ENCODE measurements around the gene SAYSD1. TPM values are rescaled to one million over a fixed set of nuclear protein-coding genes. Genes with fewer than 3 reads are reported as not detected.

SAYSD1 gene
- total and polyA plus RNA-seq, 9 of the 15 experiments (the other 6 are each of a cell fraction or from before 2014, with no cell fraction given): 3.5 to 19.1 (median 12.4) TPM

DNA sequence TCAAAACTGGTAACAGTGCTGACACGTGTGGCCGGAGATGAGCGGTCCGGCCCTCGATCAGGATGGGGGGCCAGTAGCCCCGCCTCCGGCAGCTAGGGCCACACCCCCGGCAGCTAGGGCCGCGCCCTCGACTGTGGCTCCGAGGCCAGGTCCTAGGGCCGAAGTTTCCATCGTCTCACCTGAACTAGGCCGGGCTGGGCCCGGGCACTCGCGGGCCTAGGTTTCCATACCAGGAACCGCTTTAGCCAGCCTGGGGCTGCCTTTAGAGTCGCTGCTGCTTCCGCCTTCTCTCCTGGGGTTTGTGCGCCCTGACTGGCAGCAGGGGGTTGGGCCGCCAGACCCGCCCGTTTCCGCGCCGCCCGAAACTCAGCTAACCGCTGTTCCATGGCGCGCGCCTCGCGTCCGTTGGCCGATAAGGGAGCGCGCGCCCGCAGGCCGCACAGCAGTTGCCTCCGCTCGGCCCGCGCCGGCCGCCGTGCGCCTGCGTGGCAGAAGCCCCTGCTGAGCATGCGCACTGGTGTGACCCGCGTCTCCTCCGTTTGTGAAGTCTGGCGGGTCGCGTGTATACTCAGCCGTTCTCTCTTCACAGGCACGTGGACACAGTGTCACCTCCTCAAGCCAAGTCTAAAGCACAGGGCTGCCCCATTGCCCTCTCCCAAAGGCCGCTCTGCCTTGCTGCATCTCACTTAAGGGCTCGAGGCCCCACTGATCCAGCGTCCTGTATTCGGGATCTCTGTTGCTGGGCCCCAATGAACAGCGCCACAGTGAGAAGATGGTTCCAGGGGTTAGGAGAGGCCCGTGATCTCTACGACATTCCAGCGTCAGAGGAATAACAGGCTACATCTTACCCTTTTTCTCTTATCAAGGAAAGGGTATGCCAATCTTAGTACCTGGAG lies at the start of gene SAYSD1 (continued):
- TF ChIP-seq, protein P1, sequence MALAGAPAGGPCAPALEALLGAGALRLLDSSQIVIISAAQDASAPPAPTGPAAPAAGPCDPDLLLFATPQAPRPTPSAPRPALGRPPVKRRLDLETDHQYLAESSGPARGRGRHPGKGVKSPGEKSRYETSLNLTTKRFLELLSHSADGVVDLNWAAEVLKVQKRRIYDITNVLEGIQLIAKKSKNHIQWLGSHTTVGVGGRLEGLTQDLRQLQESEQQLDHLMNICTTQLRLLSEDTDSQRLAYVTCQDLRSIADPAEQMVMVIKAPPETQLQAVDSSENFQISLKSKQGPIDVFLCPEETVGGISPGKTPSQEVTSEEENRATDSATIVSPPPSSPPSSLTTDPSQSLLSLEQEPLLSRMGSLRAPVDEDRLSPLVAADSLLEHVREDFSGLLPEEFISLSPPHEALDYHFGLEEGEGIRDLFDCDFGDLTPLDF (CRISPR knock-in tag; IDR thresholded peaks at IDR 0.05): peak; percentile 96
- TF ChIP-seq, protein P2, sequence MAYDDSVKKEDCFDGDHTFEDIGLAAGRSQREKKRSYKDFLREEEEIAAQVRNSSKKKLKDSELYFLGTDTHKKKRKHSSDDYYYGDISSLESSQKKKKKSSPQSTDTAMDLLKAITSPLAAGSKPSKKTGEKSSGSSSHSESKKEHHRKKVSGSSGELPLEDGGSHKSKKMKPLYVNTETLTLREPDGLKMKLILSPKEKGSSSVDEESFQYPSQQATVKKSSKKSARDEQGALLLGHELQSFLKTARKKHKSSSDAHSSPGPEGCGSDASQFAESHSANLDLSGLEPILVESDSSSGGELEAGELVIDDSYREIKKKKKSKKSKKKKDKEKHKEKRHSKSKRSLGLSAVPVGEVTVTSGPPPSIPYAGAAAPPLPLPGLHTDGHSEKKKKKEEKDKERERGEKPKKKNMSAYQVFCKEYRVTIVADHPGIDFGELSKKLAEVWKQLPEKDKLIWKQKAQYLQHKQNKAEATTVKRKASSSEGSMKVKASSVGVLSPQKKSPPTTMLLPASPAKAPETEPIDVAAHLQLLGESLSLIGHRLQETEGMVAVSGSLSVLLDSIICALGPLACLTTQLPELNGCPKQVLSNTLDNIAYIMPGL (CRISPR knock-in tag; IDR thresholded peaks at IDR 0.05): no peak
- TF ChIP-seq FOXP1 (CRISPR knock-in tag; IDR thresholded peaks at IDR 0.05): peak; percentile 75
- no peak for TF ChIP-seq PRMT5 (CRISPR knock-in tag; IDR thresholded peaks at IDR 0.05)
- TF ChIP-seq, protein P3, sequence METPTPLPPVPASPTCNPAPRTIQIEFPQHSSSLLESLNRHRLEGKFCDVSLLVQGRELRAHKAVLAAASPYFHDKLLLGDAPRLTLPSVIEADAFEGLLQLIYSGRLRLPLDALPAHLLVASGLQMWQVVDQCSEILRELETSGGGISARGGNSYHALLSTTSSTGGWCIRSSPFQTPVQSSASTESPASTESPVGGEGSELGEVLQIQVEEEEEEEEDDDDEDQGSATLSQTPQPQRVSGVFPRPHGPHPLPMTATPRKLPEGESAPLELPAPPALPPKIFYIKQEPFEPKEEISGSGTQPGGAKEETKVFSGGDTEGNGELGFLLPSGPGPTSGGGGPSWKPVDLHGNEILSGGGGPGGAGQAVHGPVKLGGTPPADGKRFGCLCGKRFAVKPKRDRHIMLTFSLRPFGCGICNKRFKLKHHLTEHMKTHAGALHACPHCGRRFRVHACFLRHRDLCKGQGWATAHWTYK (CRISPR knock-in tag; IDR thresholded peaks at IDR 0.05): peak; percentile 86
- no peak for TF ChIP-seq NCOA2 (IDR thresholded peaks at IDR 0.05; ENCODE audit: partially characterized antibody in 2 of 2)
- peak in 2 of 3 experiments; percentile 25 to 68 for TF ChIP-seq YY1 (IDR thresholded peaks at IDR 0.05; ENCODE audit: borderline replicate concordance in 1 of 3, control insufficient read depth in 1 of 3, extremely low read depth in 1 of 3, insufficient read depth in 3 of 3, insufficient read length in 1 of 3, insufficient replicate concordance in 2 of 3, low read depth in 1 of 3, low read length in 2 of 3)
- TF ChIP-seq LEF1 (IDR thresholded peaks at IDR 0.05): peak; percentile 51; the same call in 1 of the 2 replicates
- TF ChIP-seq TAF7 (tag; IDR thresholded peaks at IDR 0.05): no peak; the same call in 1 of the 2 replicates
- peak; percentile 100 for TF ChIP-seq MEIS2 (IDR thresholded peaks at IDR 0.05; ENCODE audit: partially characterized antibody)
- no peak; the same call in none of the 2 replicates for TF ChIP-seq KLF1 (tag; IDR thresholded peaks at IDR 0.05)
- no peak; the same call in 1 of the 2 replicates for TF ChIP-seq ZNF253 (CRISPR knock-in tag; conservative IDR thresholded peaks at IDR 0.05)
- no peak; the same call in 1 of the 2 replicates for TF ChIP-seq ZNF316 (IDR thresholded peaks at IDR 0.05)
- TF ChIP-seq NELFE (IDR thresholded peaks at IDR 0.05; ENCODE audit: insufficient read depth, insufficient read length): no peak
- TF ChIP-seq, protein P4, sequence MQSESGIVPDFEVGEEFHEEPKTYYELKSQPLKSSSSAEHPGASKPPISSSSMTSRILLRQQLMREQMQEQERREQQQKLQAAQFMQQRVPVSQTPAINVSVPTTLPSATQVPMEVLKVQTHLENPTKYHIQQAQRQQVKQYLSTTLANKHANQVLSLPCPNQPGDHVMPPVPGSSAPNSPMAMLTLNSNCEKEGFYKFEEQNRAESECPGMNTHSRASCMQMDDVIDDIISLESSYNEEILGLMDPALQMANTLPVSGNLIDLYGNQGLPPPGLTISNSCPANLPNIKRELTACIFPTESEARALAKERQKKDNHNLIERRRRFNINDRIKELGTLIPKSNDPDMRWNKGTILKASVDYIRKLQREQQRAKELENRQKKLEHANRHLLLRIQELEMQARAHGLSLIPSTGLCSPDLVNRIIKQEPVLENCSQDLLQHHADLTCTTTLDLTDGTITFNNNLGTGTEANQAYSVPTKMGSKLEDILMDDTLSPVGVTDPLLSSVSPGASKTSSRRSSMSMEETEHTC (IDR thresholded peaks at IDR 0.05): peak; percentile 46; the same call in 1 of the 2 replicates
- TF ChIP-seq, protein P5, sequence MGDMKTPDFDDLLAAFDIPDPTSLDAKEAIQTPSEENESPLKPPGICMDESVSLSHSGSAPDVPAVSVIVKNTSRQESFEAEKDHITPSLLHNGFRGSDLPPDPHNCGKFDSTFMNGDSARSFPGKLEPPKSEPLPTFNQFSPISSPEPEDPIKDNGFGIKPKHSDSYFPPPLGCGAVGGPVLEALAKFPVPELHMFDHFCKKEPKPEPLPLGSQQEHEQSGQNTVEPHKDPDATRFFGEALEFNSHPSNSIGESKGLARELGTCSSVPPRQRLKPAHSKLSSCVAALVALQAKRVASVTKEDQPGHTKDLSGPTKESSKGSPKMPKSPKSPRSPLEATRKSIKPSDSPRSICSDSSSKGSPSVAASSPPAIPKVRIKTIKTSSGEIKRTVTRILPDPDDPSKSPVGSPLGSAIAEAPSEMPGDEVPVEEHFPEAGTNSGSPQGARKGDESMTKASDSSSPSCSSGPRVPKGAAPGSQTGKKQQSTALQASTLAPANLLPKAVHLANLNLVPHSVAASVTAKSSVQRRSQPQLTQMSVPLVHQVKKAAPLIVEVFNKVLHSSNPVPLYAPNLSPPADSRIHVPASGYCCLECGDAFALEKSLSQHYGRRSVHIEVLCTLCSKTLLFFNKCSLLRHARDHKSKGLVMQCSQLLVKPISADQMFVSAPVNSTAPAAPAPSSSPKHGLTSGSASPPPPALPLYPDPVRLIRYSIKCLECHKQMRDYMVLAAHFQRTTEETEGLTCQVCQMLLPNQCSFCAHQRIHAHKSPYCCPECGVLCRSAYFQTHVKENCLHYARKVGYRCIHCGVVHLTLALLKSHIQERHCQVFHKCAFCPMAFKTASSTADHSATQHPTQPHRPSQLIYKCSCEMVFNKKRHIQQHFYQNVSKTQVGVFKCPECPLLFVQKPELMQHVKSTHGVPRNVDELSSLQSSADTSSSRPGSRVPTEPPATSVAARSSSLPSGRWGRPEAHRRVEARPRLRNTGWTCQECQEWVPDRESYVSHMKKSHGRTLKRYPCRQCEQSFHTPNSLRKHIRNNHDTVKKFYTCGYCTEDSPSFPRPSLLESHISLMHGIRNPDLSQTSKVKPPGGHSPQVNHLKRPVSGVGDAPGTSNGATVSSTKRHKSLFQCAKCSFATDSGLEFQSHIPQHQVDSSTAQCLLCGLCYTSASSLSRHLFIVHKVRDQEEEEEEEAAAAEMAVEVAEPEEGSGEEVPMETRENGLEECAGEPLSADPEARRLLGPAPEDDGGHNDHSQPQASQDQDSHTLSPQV (IDR thresholded peaks at IDR 0.05): peak; percentile 98
